GM18907 (cell line): ENCODE results near the gene ANKRD11.
"Not testable (repeated sequence)": the region's sequence is repeated elsewhere in the genome, so short reads cannot be mapped to it uniquely, and the experiment has no call there.

Source experiments
- ATAC-seq: cut with Tn5 transposase; IDR thresholded peaks from one replicate; pipeline ENCODE4 v1.9.1; 2021; ENCODE audit warnings: mild to moderate bottlenecking, moderate library complexity; ENCODE audit not compliant: unreplicated experiment

The ANKRD11 gene

DNA sequence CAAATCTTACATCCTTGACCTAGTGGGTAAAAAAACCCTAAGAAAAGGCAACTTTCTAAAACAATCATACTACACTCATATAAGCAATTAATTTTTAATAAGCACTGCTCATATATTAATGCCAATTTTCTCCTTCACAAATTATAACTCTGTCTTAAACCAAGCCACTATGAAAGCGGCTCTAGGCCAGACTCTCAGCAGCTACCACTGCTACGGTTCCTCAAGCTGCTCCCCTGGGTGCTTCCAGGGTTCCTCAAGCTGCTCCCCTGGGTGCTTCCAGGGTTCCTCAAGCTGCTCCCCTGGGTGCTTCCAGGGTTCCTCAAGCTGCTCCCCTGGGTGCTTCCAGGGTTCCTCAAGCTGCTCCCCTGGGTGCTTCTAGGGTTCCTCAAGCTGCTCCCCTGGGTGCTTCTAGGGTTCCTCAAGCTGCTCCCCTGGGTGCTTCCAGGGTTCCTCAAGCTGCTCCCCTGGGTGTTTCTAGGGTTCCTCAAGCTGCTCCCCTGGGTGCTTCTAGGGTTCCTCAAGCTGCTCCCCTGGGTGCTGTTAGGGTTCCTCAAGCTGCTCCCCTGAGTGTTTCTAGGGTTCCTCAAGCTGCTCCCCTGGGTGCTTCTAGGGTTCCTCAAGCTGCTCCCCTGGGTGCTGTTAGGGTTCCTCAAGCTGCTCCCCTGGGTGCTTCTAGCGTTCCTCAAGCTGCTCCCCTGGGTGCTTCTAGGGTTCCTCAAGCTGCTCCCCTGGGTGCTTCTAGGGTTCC lies 35.8 kb downstream of the ANKRD11 start:
- not testable (repeated sequence) for ATAC-seq

DNA sequence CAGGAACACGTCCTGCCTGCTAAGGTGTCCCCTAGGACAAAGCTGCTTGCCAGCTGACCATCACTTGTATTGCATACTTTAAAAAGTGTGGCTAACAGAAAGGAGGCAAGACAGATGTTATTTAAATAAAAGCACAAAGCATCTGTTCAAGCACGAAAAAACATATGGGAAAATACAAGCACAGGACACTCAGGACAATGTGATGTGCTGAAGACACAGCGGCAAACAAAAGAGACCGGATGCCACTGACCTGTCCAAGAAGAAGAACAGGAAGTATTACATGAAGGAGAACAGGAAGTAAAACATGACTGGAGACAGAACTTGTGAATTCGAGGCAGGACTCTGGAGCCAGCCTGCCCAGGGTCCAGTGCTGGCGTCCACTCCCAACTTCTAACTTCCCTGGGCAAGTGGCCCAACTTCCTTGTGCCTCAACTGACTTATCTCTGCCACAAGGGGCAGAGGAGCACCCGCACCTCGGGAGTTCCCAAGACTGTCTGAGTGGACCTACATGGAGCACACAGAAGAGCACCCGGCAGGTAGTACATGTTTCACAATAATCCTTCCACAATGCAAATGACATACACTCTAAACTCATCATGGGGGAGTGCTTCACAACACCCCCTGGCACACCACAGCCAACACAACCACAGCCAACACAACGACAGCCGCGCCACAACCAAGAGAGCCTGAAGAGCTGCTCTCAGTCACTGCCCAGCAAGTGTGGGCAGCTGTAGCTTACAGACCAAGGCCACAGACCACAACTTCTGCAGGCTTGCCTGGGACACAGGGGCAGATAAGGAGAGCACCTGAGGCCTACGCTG lies 36.6 kb downstream of the ANKRD11 start:
- ATAC-seq = no peak

DNA sequence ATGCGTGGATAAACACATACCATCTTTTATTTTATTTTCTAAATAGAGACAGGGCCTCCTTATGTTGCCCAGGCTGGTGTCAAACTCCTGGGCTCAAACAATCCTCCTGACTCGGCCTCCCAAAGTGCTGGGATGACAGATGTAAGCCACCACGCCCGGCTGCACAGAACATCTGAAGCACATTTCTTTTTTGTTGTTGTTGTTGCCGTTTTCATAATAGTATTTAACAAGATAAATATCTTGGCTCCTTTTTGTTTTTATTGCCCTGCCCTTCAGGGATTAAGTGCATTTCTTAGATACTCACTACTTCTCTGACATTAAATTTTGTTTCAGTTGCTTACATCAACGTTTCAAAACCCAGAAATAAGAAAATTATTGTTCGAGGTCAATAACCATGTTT lies 37.4 kb downstream of the ANKRD11 start:
- no peak for ATAC-seq

DNA sequence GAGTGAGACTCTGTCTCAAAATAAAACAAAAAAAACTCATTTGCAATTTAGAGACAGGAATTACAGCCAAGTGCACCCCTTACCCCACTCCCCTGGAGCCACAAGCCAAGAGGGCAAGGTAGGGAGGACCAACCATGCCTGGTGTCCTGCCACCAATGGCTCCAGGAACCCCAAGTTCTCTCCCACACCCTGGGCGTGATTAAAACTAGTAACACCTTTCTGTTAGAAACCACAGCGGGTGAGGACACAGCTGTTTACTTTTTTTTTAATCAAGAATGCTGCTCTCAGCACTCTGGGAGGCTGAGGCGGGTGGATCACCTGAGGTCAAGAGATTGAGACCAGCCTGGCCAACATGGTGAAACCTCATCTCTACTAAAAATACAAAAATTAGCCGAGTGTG lies 38.1 kb downstream of the ANKRD11 start:
- ATAC-seq = no peak

DNA sequence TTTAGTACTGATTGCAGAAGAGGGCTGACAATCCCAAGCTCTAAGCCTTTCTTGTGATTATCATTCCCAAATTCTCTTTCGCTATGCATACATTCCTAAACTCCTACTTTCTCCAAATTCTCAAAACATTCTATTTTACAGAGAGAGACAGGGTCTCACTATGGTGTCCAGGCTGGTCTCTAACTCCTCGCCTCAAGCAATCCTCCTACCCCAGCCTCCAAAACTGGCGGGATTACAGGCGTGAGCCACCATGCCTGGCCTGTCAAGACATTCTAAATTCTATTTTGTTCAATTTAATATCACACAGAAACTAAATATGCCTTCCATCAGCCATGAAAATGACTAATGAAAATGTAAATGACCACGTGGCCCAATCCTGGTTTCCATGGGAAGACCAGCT lies 39.8 kb downstream of the ANKRD11 start:
- ATAC-seq = no peak

DNA sequence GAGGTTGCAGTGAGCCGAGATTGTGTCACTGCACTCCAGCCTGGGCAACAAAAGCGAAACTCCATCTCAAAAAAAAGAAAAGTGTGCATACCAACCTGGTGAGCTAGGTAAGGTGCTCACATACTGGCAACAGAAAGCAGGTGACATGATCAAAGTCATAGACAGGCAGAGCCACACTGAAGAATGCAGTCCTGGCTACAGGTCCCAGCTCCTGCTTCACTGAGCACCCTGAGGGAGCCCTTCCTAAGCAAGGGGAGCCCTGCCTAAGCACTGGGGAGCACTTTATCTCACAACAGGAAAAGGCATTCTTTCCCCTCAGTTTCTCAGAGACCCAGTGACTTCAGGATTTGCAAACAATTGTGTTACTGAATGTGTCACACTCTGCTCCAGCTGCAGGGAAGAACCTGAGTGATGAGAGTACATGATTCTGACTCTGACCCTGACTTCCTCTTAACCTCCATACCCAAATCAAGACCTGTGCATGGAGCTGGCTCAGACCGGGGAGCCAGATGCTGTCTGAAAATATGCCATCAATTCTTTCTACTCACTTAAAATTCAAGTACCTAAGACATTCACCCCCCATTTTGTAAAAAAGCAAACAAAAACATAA lies 40.5 kb downstream of the ANKRD11 start:
- ATAC-seq = no peak

DNA sequence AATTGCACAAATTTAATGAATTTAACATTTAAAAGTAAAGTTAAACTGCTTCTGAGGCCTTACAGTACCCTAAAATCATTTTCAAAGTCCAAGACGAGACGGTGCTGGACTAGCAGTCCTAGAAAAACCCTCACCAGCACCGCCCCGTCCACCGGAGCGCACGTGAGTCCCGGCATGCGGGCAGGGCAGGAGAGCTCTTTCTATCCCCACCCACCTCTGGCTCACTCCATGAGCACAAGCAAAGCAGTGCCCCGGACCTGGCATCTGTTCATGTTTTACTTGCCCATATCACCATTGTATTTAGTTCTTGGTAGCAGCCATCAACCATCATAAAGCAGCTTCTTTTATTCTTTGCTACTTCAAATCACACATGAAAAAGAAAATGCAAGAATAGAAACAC lies 41.7 kb downstream of the ANKRD11 start:
- ATAC-seq = no peak

DNA sequence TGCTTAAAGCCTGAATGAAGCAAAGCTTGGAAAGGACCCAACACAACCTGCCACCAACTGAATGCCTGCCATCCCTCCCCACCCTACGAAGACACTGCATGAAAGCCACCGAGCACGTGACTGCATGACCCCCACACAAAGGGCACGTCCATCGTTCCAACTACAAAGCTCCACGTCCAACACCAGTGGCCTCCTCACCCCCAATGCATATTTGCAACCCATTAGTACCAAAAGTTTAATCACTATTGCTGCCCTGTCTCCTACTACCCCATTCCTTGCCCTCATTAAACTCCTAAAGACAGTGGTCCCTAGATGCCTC lies 43.4 kb downstream of the ANKRD11 start:
- ATAC-seq = no peak

DNA sequence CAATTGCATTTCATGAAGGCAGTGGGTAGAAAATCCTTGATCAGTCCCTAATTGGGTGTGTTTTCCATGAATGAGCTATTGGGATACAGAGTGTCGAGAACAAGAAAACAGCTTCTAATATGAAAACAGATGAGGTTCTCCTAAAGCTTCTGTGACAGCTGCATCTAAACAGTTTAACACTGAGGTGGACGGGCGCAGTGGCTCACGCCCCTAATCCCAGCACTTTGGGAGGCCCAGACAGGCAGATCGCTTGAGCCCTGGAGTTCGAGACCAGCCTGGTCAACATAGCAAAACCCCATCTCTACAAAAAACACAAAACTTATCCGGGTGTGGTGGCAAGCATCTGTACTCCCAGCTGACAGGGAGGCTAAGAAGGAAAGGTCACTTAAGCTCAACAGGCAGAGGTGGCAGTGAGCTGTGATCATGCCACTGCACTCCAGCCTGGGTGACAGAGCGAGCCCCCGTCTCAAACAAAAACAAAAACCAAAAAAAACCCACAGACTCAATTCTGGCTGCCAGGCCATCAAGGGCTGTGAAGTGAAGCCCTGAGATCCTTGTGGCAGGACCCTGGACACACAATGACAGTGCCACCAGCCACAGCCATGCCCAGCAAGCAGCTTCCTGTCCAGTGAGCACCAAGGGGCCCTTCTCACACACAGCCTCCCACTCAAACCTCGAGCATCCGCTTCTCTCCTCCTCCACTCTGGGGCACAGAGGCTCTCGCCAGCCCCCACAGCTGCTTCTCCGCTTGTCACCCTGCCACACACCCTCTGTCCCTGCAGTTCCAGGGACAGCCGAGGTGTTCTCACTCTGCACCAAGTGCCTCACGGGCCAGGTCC lies 44.0 kb downstream of the ANKRD11 start:
- ATAC-seq = no peak

DNA sequence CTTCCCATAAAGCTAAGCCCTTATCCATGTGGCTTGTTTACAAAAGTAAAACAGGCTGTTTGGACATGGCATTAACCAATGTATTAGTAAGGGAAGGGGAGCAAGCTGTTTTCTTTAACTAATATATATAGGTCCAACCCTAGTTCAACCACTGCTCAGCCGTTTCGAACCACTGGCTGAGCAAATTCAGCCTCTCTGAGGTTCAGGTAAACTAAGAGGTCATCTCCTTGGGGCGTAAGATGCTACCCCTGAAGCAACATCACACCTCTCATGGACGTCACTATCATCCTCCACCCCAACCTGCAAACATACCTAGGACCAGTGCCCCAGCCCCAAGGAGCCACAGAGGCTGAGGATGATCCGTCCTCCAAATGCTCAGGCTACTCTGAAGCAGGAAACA lies 45.2 kb downstream of the ANKRD11 start:
- ATAC-seq = no peak

DNA sequence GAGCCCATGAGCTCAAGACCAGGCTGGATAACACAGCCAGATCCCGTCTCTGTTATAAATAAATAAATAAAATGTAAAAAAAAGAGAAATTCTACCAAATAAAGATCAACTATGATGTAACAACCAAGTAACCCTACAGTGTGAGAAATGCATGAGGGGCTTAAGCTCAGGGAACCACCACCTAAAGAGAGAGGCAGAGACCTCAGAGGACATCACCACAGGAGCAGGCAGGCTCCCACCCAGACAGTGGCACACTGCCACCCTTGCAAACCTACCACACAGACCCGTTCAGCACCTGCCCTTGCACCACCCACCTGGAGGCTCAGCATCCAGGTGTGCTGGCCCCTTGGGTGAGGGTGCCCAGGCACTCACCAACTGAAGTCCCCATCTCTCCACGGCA lies 45.6 kb downstream of the ANKRD11 start:
- ATAC-seq = no peak

DNA sequence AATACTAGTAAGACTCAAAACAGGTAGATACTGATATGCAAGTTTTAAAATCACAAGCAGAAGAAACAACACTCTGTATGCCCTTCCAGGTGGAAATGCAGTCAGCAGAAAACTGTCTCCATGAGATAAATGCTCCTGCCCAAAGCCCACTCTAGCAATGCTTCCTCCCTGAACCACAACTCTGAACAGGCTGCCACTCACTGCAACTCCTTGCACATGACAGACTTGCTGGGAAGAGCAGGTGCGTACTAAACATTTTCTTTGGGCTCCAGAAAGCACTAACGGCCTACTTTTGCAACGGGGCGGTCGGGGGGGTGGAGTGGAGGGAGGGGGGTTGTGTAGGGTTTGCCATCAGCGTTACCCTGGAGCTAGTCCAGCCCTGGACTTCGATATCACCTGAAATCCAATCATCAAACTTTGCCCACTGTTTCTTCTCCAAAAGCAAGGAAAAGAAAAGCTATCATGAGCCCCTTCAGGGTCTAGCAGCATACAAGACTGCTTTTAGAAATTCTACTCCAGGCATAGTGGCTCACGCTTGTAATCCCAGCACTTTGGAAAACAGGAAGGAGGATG lies 46.1 kb downstream of the ANKRD11 start:
- ATAC-seq = no peak

DNA sequence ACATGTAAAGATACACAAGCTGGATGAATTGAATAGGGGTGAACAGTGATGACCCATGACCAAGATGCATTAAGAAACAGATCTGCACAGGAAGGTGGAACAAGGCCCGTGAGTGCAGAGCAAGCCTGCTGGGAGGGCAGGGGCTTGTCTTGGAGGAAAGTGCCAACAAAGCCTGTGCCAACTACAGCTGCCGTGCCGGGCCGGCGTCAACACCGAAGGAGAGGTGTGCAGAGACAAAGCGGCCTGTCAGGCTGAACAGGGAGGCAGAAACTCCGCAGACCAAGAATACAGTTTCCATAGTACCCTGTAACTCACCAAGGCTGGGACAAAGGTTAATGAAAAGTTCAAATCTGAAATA lies 46.7 kb downstream of the ANKRD11 start:
- ATAC-seq = no peak

DNA sequence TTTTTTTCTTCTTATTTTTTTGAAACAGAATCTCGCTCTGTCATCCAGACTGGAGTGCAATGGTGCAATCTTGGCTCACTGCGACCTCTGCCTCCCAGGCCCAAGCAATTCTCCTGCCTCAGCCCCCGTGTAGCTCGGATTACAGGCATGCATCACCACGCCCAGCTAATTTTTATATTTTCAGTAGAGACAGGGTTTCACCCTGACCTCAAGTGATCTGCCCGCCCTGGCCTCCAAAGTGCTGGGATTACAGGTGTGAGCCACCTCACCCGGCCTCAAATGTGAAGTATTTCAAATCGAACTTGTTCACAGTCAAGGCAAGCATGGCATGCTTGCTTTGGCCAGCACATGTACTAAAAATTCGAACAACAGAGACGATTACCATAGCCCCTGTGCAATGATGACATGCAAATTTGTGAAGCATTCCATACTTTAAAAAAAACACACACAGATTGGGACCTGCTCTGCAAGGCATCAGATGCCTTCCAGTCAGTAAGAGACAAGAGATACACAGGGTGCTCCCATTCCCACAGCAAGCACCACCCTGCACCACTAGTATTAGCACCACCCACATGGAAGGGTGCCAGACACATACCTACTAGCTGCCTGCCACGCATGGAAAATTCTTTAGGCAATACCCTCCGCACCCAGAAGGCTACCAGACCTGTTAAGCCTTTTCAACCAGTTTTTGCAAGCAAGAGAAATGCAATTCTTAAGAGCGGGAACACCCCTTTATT lies 47.2 kb downstream of the ANKRD11 start:
- no peak for ATAC-seq

DNA sequence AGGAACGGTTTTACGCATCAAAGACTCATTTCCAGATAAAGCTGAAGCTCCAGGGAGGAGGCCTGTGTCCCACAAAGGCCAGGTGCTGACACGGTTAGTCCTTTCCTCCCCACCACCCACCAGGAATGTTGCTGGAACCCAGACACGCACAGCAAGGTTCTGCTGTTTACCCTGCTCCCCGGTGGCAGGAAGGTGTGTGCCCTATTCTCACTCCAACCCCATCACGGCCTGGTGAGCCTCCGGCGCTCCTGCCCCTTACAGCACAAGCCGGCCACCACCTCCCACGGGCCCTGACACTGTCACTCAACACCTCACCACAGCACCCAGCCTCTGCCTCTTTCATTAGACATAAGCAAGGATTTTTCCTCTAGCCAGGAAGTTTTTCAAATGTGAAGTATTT lies 47.8 kb downstream of the ANKRD11 start:
- no peak for ATAC-seq

DNA sequence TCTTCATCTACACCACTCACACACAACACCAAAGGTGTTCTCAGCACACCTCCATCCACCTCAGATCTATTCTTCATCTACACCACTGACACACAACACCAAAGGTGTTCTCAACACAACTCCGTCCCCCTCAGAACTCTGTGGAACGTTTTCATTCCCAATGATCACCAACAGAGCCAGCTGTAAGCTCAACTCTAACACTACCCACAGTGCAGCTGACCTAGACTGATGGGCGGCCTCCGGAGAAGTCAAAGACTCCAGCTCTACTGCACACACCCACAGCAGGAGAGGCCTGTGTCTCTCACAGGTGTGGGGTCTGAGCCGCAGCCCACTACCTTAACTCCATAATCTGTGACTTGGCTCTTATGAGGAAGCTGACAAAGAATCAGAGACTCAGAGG lies 50.7 kb downstream of the ANKRD11 start:
- ATAC-seq = no peak

DNA sequence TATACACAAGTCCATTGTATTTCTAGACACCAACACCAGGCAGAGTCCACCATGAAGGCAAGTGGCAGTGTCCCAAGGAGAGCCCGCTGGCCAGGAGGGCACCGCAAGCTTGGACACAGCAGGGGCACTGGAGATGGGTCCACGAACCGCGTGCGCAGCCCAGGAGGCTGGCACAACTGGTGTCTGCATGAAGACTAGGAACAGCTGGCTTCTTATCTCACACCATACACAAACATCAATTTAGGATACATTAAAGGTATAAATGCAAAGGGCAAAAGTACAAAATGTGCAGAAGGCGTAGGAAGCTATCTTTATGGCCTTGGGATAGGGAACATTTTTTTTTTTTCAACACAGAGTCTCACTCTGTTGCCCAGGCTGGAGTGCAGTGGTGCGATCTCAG lies 52.4 kb downstream of the ANKRD11 start:
- no peak for ATAC-seq

DNA sequence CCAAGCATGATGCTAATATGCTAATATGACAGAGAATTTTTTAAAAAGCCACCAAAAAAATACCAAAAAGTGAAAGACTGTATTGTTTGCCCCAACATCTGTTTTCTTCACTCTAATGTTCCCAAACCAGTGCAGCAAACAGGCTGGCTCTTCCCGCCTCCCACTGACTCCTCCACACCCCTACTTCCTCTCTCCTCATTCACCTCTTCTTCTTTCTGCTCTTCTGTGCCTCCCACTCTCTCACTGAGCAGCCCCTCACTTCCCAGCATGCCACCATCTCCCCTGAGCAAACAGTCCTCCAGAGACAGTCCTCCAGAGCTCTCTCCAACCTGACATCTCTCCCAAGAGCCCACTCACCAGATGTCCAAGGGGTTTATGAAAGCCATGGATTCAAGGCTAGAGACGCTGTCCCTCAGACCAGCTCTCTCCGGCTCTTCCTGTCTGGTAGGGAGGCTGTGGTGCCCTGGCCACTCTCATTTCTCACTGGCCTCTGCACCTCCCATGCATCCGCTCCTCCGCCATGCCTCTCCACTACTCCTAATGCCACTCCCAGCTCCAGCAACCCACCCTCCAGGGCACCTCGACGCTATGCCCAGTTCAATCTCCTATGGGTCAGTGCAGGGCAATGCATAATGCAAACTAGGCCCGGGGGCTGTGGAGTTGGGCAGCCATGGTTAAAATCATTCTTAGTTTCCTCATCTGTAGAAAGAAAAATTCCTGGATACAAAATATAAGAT lies 52.9 kb downstream of the ANKRD11 start:
- ATAC-seq = no peak

DNA sequence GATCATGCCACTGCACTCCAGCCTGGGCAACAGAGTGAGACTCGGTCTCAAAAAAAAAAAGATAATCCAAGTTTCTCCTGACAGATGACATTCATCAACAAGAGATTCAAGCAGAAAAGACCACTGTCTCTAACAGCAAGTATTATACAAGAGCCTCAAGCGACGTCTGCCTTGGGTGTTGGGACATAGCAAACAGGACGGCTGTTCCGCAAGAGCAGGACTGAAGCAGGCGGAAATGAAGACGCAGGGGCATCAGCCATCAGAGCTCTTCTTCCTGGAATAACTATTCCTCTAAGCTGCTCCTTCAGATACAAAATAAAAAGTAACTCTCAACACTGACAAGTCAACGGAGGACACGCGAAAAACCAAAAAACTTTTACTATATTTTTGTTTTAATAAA lies 54.0 kb downstream of the ANKRD11 start:
- ATAC-seq = no peak

DNA sequence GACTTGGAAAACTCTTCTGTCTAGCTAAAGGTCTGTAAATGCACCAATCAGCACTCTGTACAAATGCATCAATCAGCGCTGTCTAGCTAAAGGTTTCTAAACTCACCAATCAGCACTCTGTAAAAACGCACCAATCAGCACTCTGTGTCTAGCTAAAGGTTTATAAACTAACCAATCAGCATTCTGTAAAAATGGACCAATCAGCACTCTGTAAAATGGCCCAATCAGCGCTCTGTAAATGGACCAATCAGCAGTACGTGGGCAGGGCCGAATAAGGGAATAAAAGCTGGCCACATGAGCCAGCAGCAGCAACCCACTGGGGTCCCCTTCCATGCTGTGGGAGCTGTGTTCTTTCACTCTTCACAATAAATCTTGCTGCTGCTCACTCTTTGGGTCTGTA lies 55.3 kb downstream of the ANKRD11 start:
- ATAC-seq = not testable (repeated sequence)
